Natural killer cell (primary cell): ENCODE data around the gene SART1. TPM values are rescaled to one million over a fixed set of nuclear protein-coding genes. Genes with fewer than 3 reads are reported as not detected.
"Not testable (repeated sequence)": the region's sequence is repeated elsewhere in the genome, so short reads cannot be mapped to it uniquely, and the experiment has no call there.

Experiments used
- ATAC-seq, 3 donors: fragments of 150-1000 bp in 2 of 3; fragments of 200-7000 bp in 1 of 3; cut with Tn5 transposase; 1 replicate in 1 of 3; 2 replicates in 2 of 3; pipeline ENCODE4 v1.10.0; 2021; ENCODE audit warnings: mild to moderate bottlenecking in 2 of 3, moderate library complexity in 2 of 3
- DNase-seq, 2 donors: peaks; one replicate each; pipeline versions ENCODE4 v3.0.0 to v3.0.0-alpha.2; 2013 to 2021; ENCODE audit warnings: mixed read lengths in 1 of 2
- H3K27ac ChIP-seq: one replicate; pipeline ENCODE4 v1.5.1; 2013; ENCODE audit warnings: mild to moderate bottlenecking, low read length
- H3K27me3 ChIP-seq: one replicate; pipeline ENCODE4 v1.6.1; 2013; ENCODE audit warnings: low read length; ENCODE audit not compliant: control insufficient read depth, insufficient read depth
- H3K36me3 ChIP-seq: one replicate; pipeline ENCODE4 v1.6.1; 2013; ENCODE audit warnings: low read length; ENCODE audit not compliant: control insufficient read depth, insufficient read depth
- H3K4me1 ChIP-seq: one replicate; pipeline ENCODE4 v1.6.1; 2013; ENCODE audit warnings: low read length; ENCODE audit not compliant: control insufficient read depth, insufficient read depth
- H3K4me3 ChIP-seq: one replicate; pipeline ENCODE4 v1.5.1; 2013; ENCODE audit warnings: low read length
- H3K9me3 ChIP-seq: one replicate; pipeline ENCODE4 v1.6.1; 2013; ENCODE audit warnings: low read length; ENCODE audit not compliant: control insufficient read depth, insufficient read depth
- H3K27ac Mint-ChIP-seq, 2 donors: one replicate each; pipeline ENCODE4 v1.8.0; 2022; ENCODE audit warnings: mild to moderate bottlenecking in 2 of 2, mixed read lengths in 2 of 2, moderate library complexity in 1 of 2
- H3K27me3 Mint-ChIP-seq, 2 donors: one replicate each; pipeline ENCODE4 v1.8.0; 2022; ENCODE audit warnings: low read depth in 2 of 2, mixed read lengths in 2 of 2
- H3K36me3 Mint-ChIP-seq: one replicate; pipeline ENCODE4 v1.8.0; 2022; ENCODE audit warnings: mixed read lengths
- H3K4me1 Mint-ChIP-seq, 2 donors: one replicate each; pipeline ENCODE4 v1.8.0; 2022; ENCODE audit warnings: mixed read lengths in 2 of 2
- H3K4me3 Mint-ChIP-seq: one replicate; pipeline ENCODE4 v1.8.0; 2022; ENCODE audit warnings: mild to moderate bottlenecking, moderate library complexity, mixed read lengths
- H3K9me3 Mint-ChIP-seq, 2 donors: one replicate each; pipeline ENCODE4 v1.8.0; 2022; ENCODE audit warnings: mixed read lengths in 2 of 2
- CTCF ChIP-seq: fragments of 200-600 bp; IDR thresholded peaks from one replicate; pipeline ENCODE4 v1.8.0; 2022; ENCODE audit warnings: antibody characterized with exemption
- WGBS: methylation state at CpG from one replicate; pipeline ENCODE4 v1.1.7; 2013; ENCODE audit warnings: missing lambda C conversion rate; ENCODE audit not compliant: insufficient coverage; 5-methylcytosine and 5-hydroxymethylcytosine counted together
- intact Hi-C: fragments of 100-400 bp; cut with micrococcal nuclease; formaldehyde crosslinking; loops from one replicate; pipeline ENCODE4 v1.14.2; 2022
- total RNA-seq, 4 donors: library from RNA; stranded (reverse); fragments of 120-200 nt in 1 of 4; gene quantifications; one replicate each; pipeline versions ENCODE4 v1.2.3 to v1.2.4, GENCODE V29; 2013 to 2022

The SART1 gene
- total RNA-seq, 3 donors from 2014 or later (not counting 1 experiment from before 2014, with no cell fraction given): 103 to 123 (median 115) TPM

- H3K9me3 ChIP-seq: no peaks in the 10 kb centered on the region
- Mint-ChIP-seq H3K4me3 (no peak overlapping the region), H3K36me3 (no peaks in the 10 kb centered on the region), H3K27ac (no peak overlapping the region), H3K27me3 (no peaks in the 10 kb centered on the region), H3K9me3 (no peaks in the 10 kb centered on the region), H3K4me1 (peaks cover 0 to 5% of the 10 kb centered on the region in 2 donors)
- no peak for ATAC-seq
- H3K27ac ChIP-seq: no peak overlapping the region
- WGBS: 88% methylated on average over 11 of the region's 11 CpGs
- H3K4me3 ChIP-seq: no peak overlapping the region
- no peaks in the 10 kb centered on the region for H3K27me3 ChIP-seq
- H3K36me3 ChIP-seq: no peaks in the 10 kb centered on the region
- peaks cover 7% of the 10 kb centered on the region for H3K4me1 ChIP-seq
- no peak for TF ChIP-seq CTCF
- DNase-seq: no peak
- intact Hi-C loops: no loop called here
Measured at GRCh38 chr11:65945941-65946558, 15.5 kb upstream of the SART1 start.

- no peaks in the 10 kb centered on the region for H3K27me3 Mint-ChIP-seq
- WGBS: 95% methylated on average over 4 of the region's 4 CpGs
Measured at GRCh38 chr11:65946655-65947054, 14.9 kb upstream of the SART1 start.

GRCh38 chr11:65947133-65947532 lies 14.4 kb upstream of the SART1 start:
- H3K27me3 Mint-ChIP-seq: no peaks in the 10 kb centered on the region
- intact Hi-C loops: no loop called here
- no peak for DNase-seq
- TF ChIP-seq CTCF: no peak
- 90% methylated on average over 13 of the region's 13 CpGs for WGBS
- Histone ChIP-seq H3K27me3 (no peaks in the 10 kb centered on the region), H3K4me1 (no peaks in the 10 kb centered on the region), H3K36me3 (no peaks in the 10 kb centered on the region), H3K4me3 (no peak overlapping the region), H3K27ac (no peak overlapping the region), H3K9me3 (no peaks in the 10 kb centered on the region)
- H3K4me3 Mint-ChIP-seq: no peak overlapping the region
- H3K4me1 Mint-ChIP-seq: no peaks in the 10 kb centered on the region
- ATAC-seq: no peak
- no peaks in the 10 kb centered on the region for H3K9me3 Mint-ChIP-seq
- no peaks in the 10 kb centered on the region for H3K36me3 Mint-ChIP-seq
- H3K27ac Mint-ChIP-seq: no peak overlapping the region

More at GRCh38 chr11:65946655-65947054, 14.9 kb upstream of the SART1 start:
- H3K4me3 Mint-ChIP-seq: no peak overlapping the region
- H3K36me3 ChIP-seq: no peaks in the 10 kb centered on the region
- intact Hi-C loops: no loop called here
- H3K36me3 Mint-ChIP-seq: no peaks in the 10 kb centered on the region
- DNase-seq (no peak), ATAC-seq (no peak)
- no peaks in the 10 kb centered on the region for H3K9me3 ChIP-seq
- H3K4me1 ChIP-seq: peaks cover 4% of the 10 kb centered on the region
- no peaks in the 10 kb centered on the region for H3K27me3 ChIP-seq
- no peak overlapping the region for H3K4me3 ChIP-seq
- TF ChIP-seq CTCF: no peak
- no peaks in the 10 kb centered on the region for H3K9me3 Mint-ChIP-seq
- no peaks in the 10 kb centered on the region for H3K4me1 Mint-ChIP-seq
- H3K27ac ChIP-seq: no peak overlapping the region
- no peak overlapping the region for H3K27ac Mint-ChIP-seq

GRCh38 chr11:65947603-65948125 lies 13.9 kb upstream of the SART1 start:
- no peak for TF ChIP-seq CTCF
- Histone ChIP-seq H3K4me3 (no peak overlapping the region), H3K36me3 (no peaks in the 10 kb centered on the region), H3K4me1 (no peaks in the 10 kb centered on the region), H3K9me3 (no peaks in the 10 kb centered on the region), H3K27me3 (no peaks in the 10 kb centered on the region), H3K27ac (no peak overlapping the region)
- H3K4me1 Mint-ChIP-seq: no peaks in the 10 kb centered on the region
- 90% methylated on average over 12 of the region's 12 CpGs for WGBS
- DNase-seq (no peak), ATAC-seq (no peak)
- H3K4me3 Mint-ChIP-seq: no peak overlapping the region
- intact Hi-C loops: no loop called here
- no peak overlapping the region for H3K27ac Mint-ChIP-seq
- no peaks in the 10 kb centered on the region for H3K36me3 Mint-ChIP-seq
- no peaks in the 10 kb centered on the region for H3K27me3 Mint-ChIP-seq
- H3K9me3 Mint-ChIP-seq: no peaks in the 10 kb centered on the region

- H3K4me3 Mint-ChIP-seq, ATAC-seq: not testable (repeated sequence)
Measured at GRCh38 chr11:65950711-65951110, 10.8 kb upstream of the SART1 start.

More at GRCh38 chr11:65950711-65951110, 10.8 kb upstream of the SART1 start:
- H3K27ac Mint-ChIP-seq, H3K4me1 ChIP-seq, H3K27me3 ChIP-seq, H3K36me3 ChIP-seq, H3K27ac ChIP-seq, H3K4me3 ChIP-seq, H3K9me3 Mint-ChIP-seq, DNase-seq, H3K27me3 Mint-ChIP-seq, H3K4me1 Mint-ChIP-seq, H3K36me3 Mint-ChIP-seq, intact Hi-C loops, H3K9me3 ChIP-seq: not testable (repeated sequence)
- WGBS: 83% methylated on average over 4 of the region's 5 CpGs
